ENCODE data around the gene PDCD7.

Gene PDCD7

DNA sequence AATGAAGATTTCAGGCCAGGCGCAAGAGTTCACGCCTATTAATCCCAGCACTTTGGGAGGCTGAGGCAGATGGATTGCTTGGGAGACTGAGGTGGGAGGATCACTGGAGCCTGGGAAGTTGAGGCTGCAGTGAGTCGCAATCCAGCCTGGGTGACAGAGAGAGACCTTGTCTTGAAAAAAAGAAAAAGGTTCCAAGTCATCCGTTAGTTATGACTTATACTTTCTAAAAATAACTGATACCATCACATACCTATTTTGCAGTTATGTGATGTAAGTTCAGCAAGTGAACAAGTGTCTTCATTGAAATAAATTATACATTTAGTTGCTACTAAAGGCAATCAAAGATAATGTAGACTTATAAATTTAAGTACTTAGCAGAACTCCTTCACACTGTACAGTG is 29.4 kb upstream of the PDCD7 start:
- H3K9me3 ChIP-seq (ENCODE audit: insufficient read depth, low read length, severe bottlenecking): no peaks in the 10 kb centered on the region
- no peaks in the 10 kb centered on the region for H3K27me3 ChIP-seq (ENCODE audit: insufficient read depth, low read length, poor library complexity)
- no peak for DNase-seq
- peaks cover 66% of the 10 kb centered on the region for H3K36me3 ChIP-seq (ENCODE audit: insufficient read depth, low read length)
- no peak overlapping the region for H3K4me3 ChIP-seq (ENCODE audit: low read depth in 1 of 2, low read length in 2 of 2)
- no peak overlapping the region for H3K4me2 ChIP-seq (ENCODE audit: insufficient read depth, low read length)
- no peaks in the 10 kb centered on the region for H3K4me1 ChIP-seq (ENCODE audit: insufficient read depth, low read length)
- peaks cover 23% of the 10 kb centered on the region for H3K79me2 ChIP-seq (ENCODE audit: insufficient read depth, low read length)
- TF ChIP-seq EZH2 (IDR thresholded peaks at IDR 0.05; ENCODE audit: borderline replicate concordance, low read depth, low read length, severe bottlenecking): no peak
- TF ChIP-seq, protein P1, sequence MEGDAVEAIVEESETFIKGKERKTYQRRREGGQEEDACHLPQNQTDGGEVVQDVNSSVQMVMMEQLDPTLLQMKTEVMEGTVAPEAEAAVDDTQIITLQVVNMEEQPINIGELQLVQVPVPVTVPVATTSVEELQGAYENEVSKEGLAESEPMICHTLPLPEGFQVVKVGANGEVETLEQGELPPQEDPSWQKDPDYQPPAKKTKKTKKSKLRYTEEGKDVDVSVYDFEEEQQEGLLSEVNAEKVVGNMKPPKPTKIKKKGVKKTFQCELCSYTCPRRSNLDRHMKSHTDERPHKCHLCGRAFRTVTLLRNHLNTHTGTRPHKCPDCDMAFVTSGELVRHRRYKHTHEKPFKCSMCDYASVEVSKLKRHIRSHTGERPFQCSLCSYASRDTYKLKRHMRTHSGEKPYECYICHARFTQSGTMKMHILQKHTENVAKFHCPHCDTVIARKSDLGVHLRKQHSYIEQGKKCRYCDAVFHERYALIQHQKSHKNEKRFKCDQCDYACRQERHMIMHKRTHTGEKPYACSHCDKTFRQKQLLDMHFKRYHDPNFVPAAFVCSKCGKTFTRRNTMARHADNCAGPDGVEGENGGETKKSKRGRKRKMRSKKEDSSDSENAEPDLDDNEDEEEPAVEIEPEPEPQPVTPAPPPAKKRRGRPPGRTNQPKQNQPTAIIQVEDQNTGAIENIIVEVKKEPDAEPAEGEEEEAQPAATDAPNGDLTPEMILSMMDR (IDR thresholded peaks at IDR 0.05; ENCODE audit: borderline replicate concordance, extremely low read depth, low read length, poor library complexity, severe bottlenecking): no peak
- no peak overlapping the region for H3K9ac ChIP-seq (ENCODE audit: low read depth, low read length)
- no peak overlapping the region for H2AFZ ChIP-seq (ENCODE audit: low read depth, low read length)
- no peak for ATAC-seq (ENCODE audit: insufficient read depth, low read depth)
- H3K27ac ChIP-seq (ENCODE audit: low read length): no peak overlapping the region
- H4K20me1 ChIP-seq (ENCODE audit: insufficient read depth, low read length): no peaks in the 10 kb centered on the region; the same call in 1 of the 2 replicates

GRCh38 chr15:65156692-65157091 is 23.1 kb upstream of the PDCD7 start:
- H3K27me3 ChIP-seq (ENCODE audit: insufficient read depth, low read length, poor library complexity): no peaks in the 10 kb centered on the region
- H3K9me3 ChIP-seq (ENCODE audit: insufficient read depth, low read length, severe bottlenecking): no peaks in the 10 kb centered on the region
- H3K4me2 ChIP-seq (ENCODE audit: insufficient read depth, low read length): no peak overlapping the region
- no peaks in the 10 kb centered on the region for H3K4me1 ChIP-seq (ENCODE audit: insufficient read depth, low read length)
- H3K36me3 ChIP-seq (ENCODE audit: insufficient read depth, low read length): peaks cover 80% of the 10 kb centered on the region
- H3K27ac ChIP-seq (ENCODE audit: low read length): no peak overlapping the region
- no peaks in the 10 kb centered on the region for H4K20me1 ChIP-seq (ENCODE audit: insufficient read depth, low read length)
- ATAC-seq (ENCODE audit: insufficient read depth, low read depth) (no peak), DNase-seq (no peak)
- H3K4me3 ChIP-seq (ENCODE audit: low read depth in 1 of 2, low read length in 2 of 2): no peak overlapping the region
- no peak overlapping the region for H3K9ac ChIP-seq (ENCODE audit: low read depth, low read length)
- 0 out of 2 replicates have a peak, but pooled peaks cover 2% of the 10 kb centered on the region for H3K79me2 ChIP-seq (ENCODE audit: insufficient read depth, low read length)
- no peak for TF ChIP-seq EZH2 (IDR thresholded peaks at IDR 0.05; ENCODE audit: borderline replicate concordance, low read depth, low read length, severe bottlenecking)
- TF ChIP-seq, protein P1 (IDR thresholded peaks at IDR 0.05; ENCODE audit: borderline replicate concordance, extremely low read depth, low read length, poor library complexity, severe bottlenecking): no peak
- H2AFZ ChIP-seq (ENCODE audit: low read depth, low read length): no peak overlapping the region

- H3K9me3 ChIP-seq (ENCODE audit: insufficient read depth, low read length, severe bottlenecking): no peaks in the 10 kb centered on the region
- H3K4me1 ChIP-seq (ENCODE audit: insufficient read depth, low read length): no peaks in the 10 kb centered on the region
- DNase-seq (no peak), ATAC-seq (ENCODE audit: insufficient read depth, low read depth) (no peak)
- no peak overlapping the region for H3K9ac ChIP-seq (ENCODE audit: low read depth, low read length)
- TF ChIP-seq, protein P1 (IDR thresholded peaks at IDR 0.05; ENCODE audit: borderline replicate concordance, extremely low read depth, low read length, poor library complexity, severe bottlenecking): no peak
- TF ChIP-seq EZH2 (IDR thresholded peaks at IDR 0.05; ENCODE audit: borderline replicate concordance, low read depth, low read length, severe bottlenecking): no peak
- no peak overlapping the region for H3K27ac ChIP-seq (ENCODE audit: low read length)
- no peaks in the 10 kb centered on the region for H3K79me2 ChIP-seq (ENCODE audit: insufficient read depth, low read length)
- no peaks in the 10 kb centered on the region for H4K20me1 ChIP-seq (ENCODE audit: insufficient read depth, low read length)
- no peak overlapping the region for H3K4me3 ChIP-seq (ENCODE audit: low read depth in 1 of 2, low read length in 2 of 2)
- H3K4me2 ChIP-seq (ENCODE audit: insufficient read depth, low read length): no peak overlapping the region
- no peak overlapping the region for H2AFZ ChIP-seq (ENCODE audit: low read depth, low read length)
- H3K36me3 ChIP-seq (ENCODE audit: insufficient read depth, low read length): peaks cover 84% of the 10 kb centered on the region
- no peaks in the 10 kb centered on the region for H3K27me3 ChIP-seq (ENCODE audit: insufficient read depth, low read length, poor library complexity)
These were observed 21.1 kb upstream of the PDCD7 start for GRCh38 chr15:65154720-65155119.

GRCh38 chr15:65147902-65148301 is 14.3 kb upstream of the PDCD7 start:
- H3K4me3 ChIP-seq (ENCODE audit: low read depth in 1 of 2, low read length in 2 of 2): no peak overlapping the region
- no peaks in the 10 kb centered on the region for H3K79me2 ChIP-seq (ENCODE audit: insufficient read depth, low read length)
- no peak overlapping the region for H3K9ac ChIP-seq (ENCODE audit: low read depth, low read length)
- H4K20me1 ChIP-seq (ENCODE audit: insufficient read depth, low read length): no peaks in the 10 kb centered on the region
- H3K9me3 ChIP-seq (ENCODE audit: insufficient read depth, low read length, severe bottlenecking): no peaks in the 10 kb centered on the region
- H3K4me2 ChIP-seq (ENCODE audit: insufficient read depth, low read length): no peak overlapping the region
- DNase-seq (no peak), ATAC-seq (ENCODE audit: insufficient read depth, low read depth) (no peak)
- TF ChIP-seq, protein P1 (IDR thresholded peaks at IDR 0.05; ENCODE audit: borderline replicate concordance, extremely low read depth, low read length, poor library complexity, severe bottlenecking): no peak
- TF ChIP-seq EZH2 (IDR thresholded peaks at IDR 0.05; ENCODE audit: borderline replicate concordance, low read depth, low read length, severe bottlenecking): no peak
- no peaks in the 10 kb centered on the region for H3K27me3 ChIP-seq (ENCODE audit: insufficient read depth, low read length, poor library complexity)
- H2AFZ ChIP-seq (ENCODE audit: low read depth, low read length): no peak overlapping the region
- H3K36me3 ChIP-seq (ENCODE audit: insufficient read depth, low read length): peaks cover 32% of the 10 kb centered on the region
- H3K27ac ChIP-seq (ENCODE audit: low read length): no peak overlapping the region
- H3K4me1 ChIP-seq (ENCODE audit: insufficient read depth, low read length): no peaks in the 10 kb centered on the region
